ENCODE measurements around the gene PRSS27. TPM values are rescaled to one million over a fixed set of nuclear protein-coding genes. Genes with fewer than 3 reads are reported as not detected.
A peak's percentile ranks its signal among the peaks of the same experiment; 100 is the strongest.

Gene PRSS27
- total and polyA plus RNA-seq, 2 of the 8 experiments (the other 6 are each of a cell fraction or from before 2014, with no cell fraction given): 1.3 to 7.5 TPM

GRCh38 chr16:2715064-2715463 is 5.0 kb downstream of the PRSS27 start:
- Histone ChIP-seq H2AFZ (ENCODE audit: low read length) (no peak overlapping the region), H2BK15ac (ENCODE audit: low read length) (no peak overlapping the region), H3K4me1 (replicated peaks in 1 of 4; ENCODE audit: control insufficient read depth in 3 of 4, insufficient read depth in 4 of 4, low read length in 3 of 4) (peaks cover 0 to 12% (median 4%) of the 10 kb centered on the region in 4 experiments; a peak in 4 of 7 replicates), H3K4ac (replicated peaks; ENCODE audit: insufficient read length, low read depth, low read length) (no peak overlapping the region), H3K14ac (ENCODE audit: insufficient read length) (no peak overlapping the region), H4K8ac (ENCODE audit: extremely low read depth, insufficient read depth, low read length) (no peak overlapping the region), H3K79me2 (ENCODE audit: control insufficient read depth in 1 of 2, insufficient read depth in 2 of 2, low read length in 2 of 2) (no peaks in the 10 kb centered on the region), H2BK120ac (replicated peaks; ENCODE audit: low read depth, low read length) (no peak overlapping the region), H3K4me2 (ENCODE audit: insufficient read depth in 1 of 2, low read depth in 2 of 2, low read length in 2 of 2) (peak overlapping the region in 1 of 2 experiments; percentile 60; a peak in 2 of 4 replicates), H4K20me1 (replicated peaks in 1 of 2; ENCODE audit: control insufficient read depth in 1 of 2, insufficient read depth in 2 of 2, low read length in 2 of 2) (peaks cover 5 to 7% of the 10 kb centered on the region in 2 experiments), H4K5ac (ENCODE audit: insufficient read length, low read depth, low read length) (no peak overlapping the region), H3K27me3 (replicated peaks in 1 of 4; ENCODE audit: control insufficient read depth in 3 of 4, extremely low read depth in 1 of 4, insufficient read depth in 3 of 4, low read length in 3 of 4) (no peaks in the 10 kb centered on the region; a peak in 1 of 7 replicates), H3K56ac (replicated peaks; ENCODE audit: insufficient read length, low read depth, low read length) (no peak overlapping the region), H4K91ac (replicated peaks; ENCODE audit: insufficient read length, low read length) (no peak overlapping the region), H3K9ac (replicated peaks in 1 of 4; ENCODE audit: extremely low read depth in 1 of 4, low read depth in 3 of 4, low read length in 3 of 4) (no peak overlapping the region), H3K9me3 (ENCODE audit: insufficient read depth in 2 of 2, low read depth in 1 of 2, low read length in 1 of 2) (no peaks in the 10 kb centered on the region), H3K79me1 (ENCODE audit: low read depth, low read length) (no peaks in the 10 kb centered on the region), H3K27ac (ENCODE audit: low read depth, low read length) (no peak overlapping the region), H2AK5ac (ENCODE audit: low read depth, low read length) (no peak overlapping the region), H3K23me2 (ENCODE audit: low read depth, low read length) (peaks cover 2% of the 10 kb centered on the region; the same call in 1 of the 2 replicates), H3K23ac (ENCODE audit: insufficient read length) (no peak overlapping the region), H2BK5ac (ENCODE audit: low read depth, low read length) (no peak overlapping the region), H3K18ac (ENCODE audit: extremely low read depth, low read length) (no peak overlapping the region), H3K4me3 (ENCODE audit: extremely low read depth in 1 of 4, insufficient read depth in 2 of 4, low read depth in 3 of 4, low read length in 4 of 4) (peak overlapping the region in 1 of 4 experiments; percentile 40; a peak in 1 of 8 replicates), H2BK20ac (ENCODE audit: low read length) (no peak overlapping the region), H2BK12ac (ENCODE audit: low read depth, low read length) (no peak overlapping the region), H3K36me3 (ENCODE audit: control insufficient read depth in 2 of 4, insufficient read depth in 4 of 4, low read length in 3 of 4) (no peaks in the 10 kb centered on the region)
- FAIRE-seq: no peak
- ChIA-PET CTCF (ENCODE audit: partially characterized antibody) (interaction anchor here (1.2 kb wide), 1 partner anchor 23 kb away, joined by 3 read pairs; no protein-coding TSS in a partner anchor), POLR2A (ENCODE audit: partially characterized antibody) (interaction anchor here (0.8 to 1.4 kb wide), 4 partner anchors 10 to 79 kb away, joined by 3 to 5 read pairs (median 4); no protein-coding TSS in a partner anchor)
- 73 to 100% methylated on average over 1 to 9 of the region's 9 CpGs for WGBS, 2 experiments (ENCODE audit: extremely low coverage in 1 of 2, insufficient coverage in 1 of 2, insufficient read length in 1 of 2, insufficient replicate concordance in 2 of 2, low coverage in 1 of 2, low lambda C conversion rate in 2 of 2, missing lambda C conversion rate in 1 of 2)
- TF ChIP-seq JUN (IDR thresholded peaks at IDR 0.05; ENCODE audit: low read depth, low read length) (no peak), CREB1 (IDR thresholded peaks at IDR 0.05) (no peak), TCF12 (IDR thresholded peaks at IDR 0.05; ENCODE audit: low read depth, low read length) (no peak), SIRT6 (IDR thresholded peaks at IDR 0.05; ENCODE audit: low read length) (no peak), BRCA1 (IDR thresholded peaks at IDR 0.05; ENCODE audit: low read depth, low read length) (no peak), SP1 (IDR thresholded peaks at IDR 0.05; ENCODE audit: low read depth, low read length) (no peak), ASH2L (IDR thresholded peaks at IDR 0.05; ENCODE audit: low read length) (no peak), RXRA (IDR thresholded peaks at IDR 0.05; ENCODE audit: insufficient read depth, low read depth, low read length) (no peak), ATF3 (IDR thresholded peaks at IDR 0.05; ENCODE audit: insufficient read depth, low read depth, low read length) (no peak), TAF1 (IDR thresholded peaks at IDR 0.05; ENCODE audit: low read depth, low read length) (no peak), RBBP5 (IDR thresholded peaks at IDR 0.05; ENCODE audit: borderline replicate concordance, low read depth, low read length) (no peak), EZH2 (IDR thresholded peaks at IDR 0.05; ENCODE audit: low read depth, low read length, severe bottlenecking) (no peak), SP2 (IDR thresholded peaks at IDR 0.05; ENCODE audit: low read length) (no peak), BCL11A (IDR thresholded peaks at IDR 0.05; ENCODE audit: low read depth in 2 of 2, low read length in 2 of 2) (no peak), POU5F1 (IDR thresholded peaks at IDR 0.05; ENCODE audit: low read depth, low read length) (no peak), TBP (IDR thresholded peaks at IDR 0.05; ENCODE audit: low read depth, low read length) (no peak)
- no peak for DNase-seq (ENCODE audit: low read depth in 1 of 2, low spot score in 2 of 2)
